Measurements from ENCODE around the gene CDH22. TPM values are rescaled to one million over a fixed set of nuclear protein-coding genes. Genes with fewer than 3 reads are reported as not detected.

The CDH22 gene
- total RNA-seq, 1 donor from 2014 or later: 0.13 TPM

- no peak overlapping the region for H2AFZ ChIP-seq (replicated peaks)
- H3K36me3 Mint-ChIP-seq: peaks cover 19% of the 10 kb centered on the region
- no peak for TF ChIP-seq EZH2phosphoT487 (IDR thresholded peaks at IDR 0.05)
- no peak for TF ChIP-seq CTCF (IDR thresholded peaks at IDR 0.05)
- TF ChIP-seq EZH2 (IDR thresholded peaks at IDR 0.05): no peak
- H3F3A ChIP-seq (ENCODE audit: low read depth): peaks cover 31% of the 10 kb centered on the region
- peak overlapping the region; percentile 16 for H3K4me2 ChIP-seq
- H3K9ac ChIP-seq: no peak overlapping the region
- H3K27ac ChIP-seq: no peak overlapping the region
- no peaks in the 10 kb centered on the region for H3K9me3 ChIP-seq (ENCODE audit: low read depth)
- H3K79me2 ChIP-seq (ENCODE audit: low read depth): no peaks in the 10 kb centered on the region
- H3K4me3 Mint-ChIP-seq: peak overlapping the region; percentile 15
- no peaks in the 10 kb centered on the region for H3K36me3 ChIP-seq
- H3K4me3 ChIP-seq: no peak overlapping the region
- peaks cover 9% of the 10 kb centered on the region for H3K27me3 Mint-ChIP-seq (ENCODE audit: insufficient read depth, low read depth)
- peaks cover 37% of the 10 kb centered on the region for H3K4me1 ChIP-seq
- no peaks in the 10 kb centered on the region for H3K9me3 Mint-ChIP-seq
- no peaks in the 10 kb centered on the region for H3K27me3 ChIP-seq
- peak overlapping the region; percentile 85 for H3K27ac Mint-ChIP-seq
- DNase-seq (ENCODE audit: low spot score): no peak
- peaks cover 58% of the 10 kb centered on the region for H3K4me1 Mint-ChIP-seq
- H4K20me1 ChIP-seq (ENCODE audit: low read depth): peaks cover 13% of the 10 kb centered on the region
Measured at GRCh38 chr20:46354207-46354555, 45.9 kb upstream of the CDH22 start.

GRCh38 chr20:46353500-46354206 is 45.4 kb upstream of the CDH22 start:
- peaks cover 63% of the 10 kb centered on the region for H3K4me1 Mint-ChIP-seq
- peak overlapping the region; percentile 16 for H3K4me2 ChIP-seq
- no peak overlapping the region for H3K27ac ChIP-seq
- no peaks in the 10 kb centered on the region for H3K27me3 ChIP-seq
- no peaks in the 10 kb centered on the region for H3K9me3 ChIP-seq (ENCODE audit: low read depth)
- H3K36me3 Mint-ChIP-seq: peaks cover 16% of the 10 kb centered on the region
- H4K20me1 ChIP-seq (ENCODE audit: low read depth): peaks cover 17% of the 10 kb centered on the region
- no peak overlapping the region for H2AFZ ChIP-seq (replicated peaks)
- no peak overlapping the region for H3K4me3 ChIP-seq
- no peak for TF ChIP-seq EZH2phosphoT487 (IDR thresholded peaks at IDR 0.05)
- no peak for TF ChIP-seq CTCF (IDR thresholded peaks at IDR 0.05)
- no peak for TF ChIP-seq EZH2 (IDR thresholded peaks at IDR 0.05)
- H3K27me3 Mint-ChIP-seq (ENCODE audit: insufficient read depth, low read depth): peaks cover 10% of the 10 kb centered on the region
- H3K9me3 Mint-ChIP-seq: no peaks in the 10 kb centered on the region
- no peaks in the 10 kb centered on the region for H3K36me3 ChIP-seq
- H3K79me2 ChIP-seq (ENCODE audit: low read depth): no peaks in the 10 kb centered on the region
- H3K4me3 Mint-ChIP-seq: peak overlapping the region; percentile 15
- H3K27ac Mint-ChIP-seq: peak overlapping the region; percentile 86
- no peak overlapping the region for H3K9ac ChIP-seq
- H3F3A ChIP-seq (ENCODE audit: low read depth): peaks cover 33% of the 10 kb centered on the region
- H3K4me1 ChIP-seq: peaks cover 42% of the 10 kb centered on the region
- no peak for DNase-seq (ENCODE audit: low spot score)

GRCh38 chr20:46352370-46352938 is 44.2 kb upstream of the CDH22 start:
- Histone ChIP-seq H3K4me2 (no peak overlapping the region), H3F3A (ENCODE audit: low read depth) (peaks cover 33% of the 10 kb centered on the region), H3K27ac (no peak overlapping the region), H3K9ac (no peak overlapping the region), H3K4me3 (no peak overlapping the region), H3K36me3 (no peaks in the 10 kb centered on the region), H3K27me3 (no peaks in the 10 kb centered on the region), H4K20me1 (ENCODE audit: low read depth) (peaks cover 28% of the 10 kb centered on the region), H3K4me1 (peaks cover 48% of the 10 kb centered on the region), H3K79me2 (ENCODE audit: low read depth) (no peaks in the 10 kb centered on the region), H3K9me3 (ENCODE audit: low read depth) (no peaks in the 10 kb centered on the region), H2AFZ (replicated peaks) (no peak overlapping the region)
- Mint-ChIP-seq H3K27me3 (ENCODE audit: insufficient read depth, low read depth) (peaks cover 10% of the 10 kb centered on the region), H3K4me1 (peaks cover 74% of the 10 kb centered on the region), H3K9me3 (no peaks in the 10 kb centered on the region), H3K36me3 (peaks cover 16% of the 10 kb centered on the region), H3K27ac (peak overlapping the region; percentile 50), H3K4me3 (peak overlapping the region; percentile 21)
- no peak for DNase-seq (ENCODE audit: low spot score)
- TF ChIP-seq EZH2phosphoT487 (IDR thresholded peaks at IDR 0.05) (no peak), CTCF (IDR thresholded peaks at IDR 0.05) (no peak), EZH2 (IDR thresholded peaks at IDR 0.05) (no peak)
